Adrenal gland (tissue), 12 donors: ENCODE data around the gene AP2A1. TPM values are rescaled to one million over a fixed set of nuclear protein-coding genes. Genes with fewer than 3 reads are reported as not detected.

ENCODE experiments used
- DNase-seq, 7 donors: peaks; one replicate each; pipeline ENCODE4 v3.0.0-alpha.2; 2019 to 2020
- H3K27ac ChIP-seq, 5 donors: fragments of 200-600 bp; sonication (generic) in 4 of 5; 1 replicate in 3 of 5; 2 replicates in 2 of 5; pipeline versions ENCODE4 v1.5.1 to v1.8.0; 2016 to 2020; ENCODE audit warnings: mild to moderate bottlenecking in 1 of 5
- H3K27me3 ChIP-seq: fragments of 200-600 bp; 2 replicates; pipeline ENCODE4 v1.8.0; 2021
- H3K36me3 ChIP-seq, 2 donors: fragments of 200-600 bp; replicated peaks in 1 of 2; 1 replicate in 1 of 2; 2 replicates in 1 of 2; pipeline versions ENCODE4 v1.5.1 to v1.8.0; 2018 to 2022
- H3K4me1 ChIP-seq, 2 donors: fragments of 200-600 bp; replicated peaks in 1 of 2; 1 replicate in 1 of 2; 2 replicates in 1 of 2; pipeline versions ENCODE4 v1.5.1 to v1.8.0; 2018 to 2021
- H3K4me3 ChIP-seq, 4 donors: fragments of 200-600 bp; sonication (generic) in 3 of 4; one replicate each; pipeline ENCODE4 v1.5.1; 2016 to 2018
- H3K9me3 ChIP-seq, 3 donors: fragments of 200-600 bp; sonication (generic) in 1 of 3; replicated peaks in 1 of 3; 1 replicate in 2 of 3; 2 replicates in 1 of 3; pipeline versions ENCODE4 v1.5.1 to v1.8.0; 2016 to 2021
- POLR2A ChIP-seq, 2 donors: fragments of 450-650 bp; IDR thresholded peaks; one replicate each; pipeline ENCODE4 v1.6.1; 2017; ENCODE audit warnings: antibody characterized with exemption in 2 of 2, mild to moderate bottlenecking in 2 of 2, moderate library complexity in 1 of 2
- WGBS, 4 donors: extraction: QIAGEN DNeasy Blood & Tissue Kit in 2 of 4; methylation state at CpG; one replicate each; pipeline versions ENCODE4 v1.1.5 to v1.1.7; 2013 to 2017; 5-methylcytosine and 5-hydroxymethylcytosine counted together
- intact Hi-C, 2 donors: fragments of 100-400 bp; cut with DNase I; formaldehyde crosslinking; loops; one replicate each; pipeline versions ENCODE4 v1.14.1 to v1.15.0; 2022 to 2023
- polyA plus RNA-seq, 3 donors: library from polyadenylated mRNA; stranded (reverse); fragments of 200-250 nt in 2 of 3; fragments of 350-450 nt in 1 of 3; fragmentation: Illumina TruSeq in 1 of 3; extraction: RNeasy Lipid Tissue Mini Kit (QIAGEN cat#74804) in 1 of 3; gene quantifications; one replicate each; pipeline ENCODE4 v1.2.3, GENCODE V29; 2013 to 2014
- total RNA-seq, 9 donors: library from RNA; depleted of rRNA in 4 of 9; stranded (reverse); fragments of >200 nt in 4 of 9; fragments of 120-200 nt in 1 of 9; fragmentation: NEBNext Ultra II Directional in 1 of 9; extraction: Animal tissue kit (Norgen Biotek cat#: 25700) in 1 of 9; gene quantifications; one replicate each; pipeline versions ENCODE4 v1.1.0 to v1.2.4, GENCODE V29; 2013 to 2023
- TF ChIP-seq, protein P1 (sequence below), 6 experiments: fragments of 450-650 bp in 4 of 6; fragments of 200-600 bp in 2 of 6; sonication (generic) in 1 of 6; IDR thresholded peaks; 1 replicate in 5 of 6; 2 replicates in 1 of 6; pipeline versions ENCODE4 v1.5.1 to v1.8.0; 2016 to 2021; ENCODE audit warnings: antibody characterized with exemption in 6 of 6, mild to moderate bottlenecking in 2 of 6, moderate library complexity in 1 of 6
- donor health status: healthy with polysubstance abuse.
- donor health status: Bipolar disorder and iron deficiency.
- donor health status: DM: yes; HTN: yes; CAD: no.
- donor health status: DM: no; HTN: no; CAD: no.
- donor health status: DM: no; HTN: no; CAD: no.
- donor health status: DM: yes; HTN: yes; CAD: no.

The AP2A1 gene
- total and polyA plus RNA-seq, 12 donors = 59.8 to 455 (median 239) TPM

DNA sequence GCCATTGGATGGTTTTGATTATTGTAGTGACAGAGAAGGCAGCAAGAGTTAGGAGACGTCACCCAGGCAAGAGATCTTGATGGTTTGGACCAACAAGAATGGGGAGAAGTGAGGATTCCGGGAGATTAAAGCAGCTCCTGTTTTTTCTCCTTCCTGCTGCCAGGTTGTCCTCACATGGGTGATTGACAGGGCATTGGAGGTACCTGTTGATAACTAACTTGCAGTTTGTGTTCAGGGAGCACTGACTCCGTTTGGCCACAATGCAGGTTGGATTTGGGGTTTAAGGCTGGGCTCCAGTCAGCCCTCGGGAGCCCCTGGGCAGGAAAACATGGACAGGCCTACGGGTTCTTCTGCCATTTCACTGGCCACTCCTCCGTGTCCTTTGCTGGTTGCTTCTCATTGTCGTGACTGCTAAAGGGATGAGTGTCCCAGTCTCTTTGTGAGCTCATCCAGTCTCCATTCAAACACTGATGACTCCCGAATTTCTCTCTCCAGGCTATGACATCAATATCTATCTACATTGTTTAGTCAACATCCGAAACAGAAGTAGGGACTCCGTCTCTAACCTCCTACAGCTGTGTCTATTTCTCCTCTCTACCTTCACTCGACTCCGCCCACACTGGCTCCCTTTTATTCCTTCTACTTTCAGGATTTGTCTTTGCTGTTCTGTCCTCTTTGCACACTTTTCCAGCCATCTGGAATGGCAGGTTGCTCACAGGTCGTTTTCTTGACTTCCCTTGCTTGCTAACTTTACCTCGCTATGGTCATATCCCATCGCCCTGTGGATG, 82.8 kb downstream of the AP2A1 start:
- Histone ChIP-seq H3K4me1 (peaks cover 11 to 26% of the 10 kb centered on the region in 2 donors), H3K27ac (peak overlapping the region; percentile 37 to 99 (median 98)), H3K4me3 (peak overlapping the region in 1 of 4 donors; percentile 84), H3K9me3 (no peaks in the 10 kb centered on the region), H3K27me3 (no peaks in the 10 kb centered on the region), H3K36me3 (peaks cover 0 to 4% of the 10 kb centered on the region in 2 donors)
- 89 to 92% (median 90%) methylated on average over 15 of the region's 15 CpGs for WGBS, 4 donors
- intact Hi-C loops = no loop called here
- no peak for TF ChIP-seq POLR2A (IDR thresholded peaks at IDR 0.05)
- TF ChIP-seq, protein P1, sequence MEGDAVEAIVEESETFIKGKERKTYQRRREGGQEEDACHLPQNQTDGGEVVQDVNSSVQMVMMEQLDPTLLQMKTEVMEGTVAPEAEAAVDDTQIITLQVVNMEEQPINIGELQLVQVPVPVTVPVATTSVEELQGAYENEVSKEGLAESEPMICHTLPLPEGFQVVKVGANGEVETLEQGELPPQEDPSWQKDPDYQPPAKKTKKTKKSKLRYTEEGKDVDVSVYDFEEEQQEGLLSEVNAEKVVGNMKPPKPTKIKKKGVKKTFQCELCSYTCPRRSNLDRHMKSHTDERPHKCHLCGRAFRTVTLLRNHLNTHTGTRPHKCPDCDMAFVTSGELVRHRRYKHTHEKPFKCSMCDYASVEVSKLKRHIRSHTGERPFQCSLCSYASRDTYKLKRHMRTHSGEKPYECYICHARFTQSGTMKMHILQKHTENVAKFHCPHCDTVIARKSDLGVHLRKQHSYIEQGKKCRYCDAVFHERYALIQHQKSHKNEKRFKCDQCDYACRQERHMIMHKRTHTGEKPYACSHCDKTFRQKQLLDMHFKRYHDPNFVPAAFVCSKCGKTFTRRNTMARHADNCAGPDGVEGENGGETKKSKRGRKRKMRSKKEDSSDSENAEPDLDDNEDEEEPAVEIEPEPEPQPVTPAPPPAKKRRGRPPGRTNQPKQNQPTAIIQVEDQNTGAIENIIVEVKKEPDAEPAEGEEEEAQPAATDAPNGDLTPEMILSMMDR (IDR thresholded peaks at IDR 0.05) = no peak
- DNase-seq = peak in 1 of 7 donors; percentile 23

DNA sequence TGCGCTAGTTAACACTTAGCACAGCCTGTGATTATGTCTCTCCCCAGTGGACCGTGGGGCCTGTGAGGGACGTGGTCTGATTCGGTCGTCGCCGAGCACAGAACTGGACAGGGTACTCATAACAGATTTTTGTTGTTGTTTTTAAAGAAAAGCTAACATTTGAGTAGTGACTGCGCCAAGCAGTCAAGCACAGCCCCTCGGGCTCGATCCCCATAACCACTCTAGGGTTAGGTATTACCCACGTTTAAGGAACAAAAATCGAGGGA, 83.4 kb downstream of the AP2A1 start:
- no peak for DNase-seq
- no peaks in the 10 kb centered on the region for H3K27me3 ChIP-seq
- intact Hi-C loops = no loop called here
- peaks cover 11 to 26% of the 10 kb centered on the region in 2 donors for H3K4me1 ChIP-seq
- 57 to 64% (median 59%) methylated on average over 12 of the region's 12 CpGs for WGBS, 4 donors
- peak overlapping the region; percentile 37 to 99 (median 98) for H3K27ac ChIP-seq
- H3K4me3 ChIP-seq = peak overlapping the region in 2 of 4 donors; percentile 84 to 90
- no peak for TF ChIP-seq POLR2A (IDR thresholded peaks at IDR 0.05)
- TF ChIP-seq, protein P1 (IDR thresholded peaks at IDR 0.05) = no peak
- H3K36me3 ChIP-seq = peaks cover 0 to 9% of the 10 kb centered on the region in 2 donors
- H3K9me3 ChIP-seq = no peaks in the 10 kb centered on the region

DNA sequence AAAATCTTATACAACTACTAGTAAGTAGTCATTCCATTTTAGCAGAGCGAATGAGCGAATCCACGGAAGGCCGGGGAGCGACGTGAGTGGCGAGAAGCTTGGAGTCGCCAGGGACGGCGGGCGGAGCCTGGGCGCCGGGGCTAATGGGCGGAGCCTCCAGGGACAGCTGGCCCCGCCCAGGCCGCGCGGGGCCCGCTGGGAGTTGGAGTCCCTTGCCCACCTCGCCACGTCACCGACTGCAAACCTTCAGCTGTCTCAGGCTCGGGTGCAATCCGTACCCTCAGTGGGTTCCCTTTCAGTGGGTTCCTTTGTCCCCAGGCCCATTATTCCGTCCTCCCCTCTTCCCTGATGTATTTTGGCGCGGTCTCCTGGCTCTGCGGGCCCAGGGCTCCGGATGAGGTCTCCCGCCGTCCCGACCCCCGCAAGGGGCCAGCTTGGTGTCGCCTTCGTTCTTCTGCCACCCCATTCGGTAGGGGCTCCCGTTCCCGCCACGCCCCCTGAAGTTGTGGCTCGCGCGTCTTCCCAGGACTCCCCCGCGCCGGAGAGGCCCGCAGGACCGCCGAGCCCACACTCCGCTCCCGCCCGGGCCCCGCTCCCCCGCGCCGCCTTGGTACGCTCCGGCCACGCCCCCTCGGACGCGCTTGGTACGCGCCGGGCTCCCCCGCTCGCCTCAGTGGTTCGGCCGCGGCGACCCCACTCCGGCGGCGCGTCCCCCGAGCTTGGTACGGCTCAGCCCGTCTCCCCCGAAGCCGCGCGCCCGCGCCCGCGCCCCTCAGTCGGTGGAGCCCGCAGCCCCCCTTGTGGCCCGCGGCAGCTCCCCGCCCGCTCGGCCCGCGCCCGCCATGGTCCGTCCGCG, 83.9 kb downstream of the AP2A1 start, which contains the start of gene PTOV1:
PTOV1 (plus strand) TSS at position 673 of the 856 bp plus-strand sequence.
- DNase-seq = peak; percentile 90 to 96 (median 95)
- Histone ChIP-seq H3K9me3 (no peaks in the 10 kb centered on the region), H3K4me3 (peak within 1 kb of the TSS; percentile 12 to 90 (median 64)), H3K27me3 (no peaks in the 10 kb centered on the region), H3K4me1 (peaks cover 11 to 26% of the 10 kb centered on the region in 2 donors), H3K27ac (peak within 1 kb of the TSS; percentile 95 to 99 (median 98)), H3K36me3 (peaks cover 0 to 11% of the 10 kb centered on the region in 2 donors)
- 0 to 6% (median 1%) methylated on average over 7 to 98 of the region's 98 CpGs for WGBS, 4 donors
- TF ChIP-seq POLR2A (IDR thresholded peaks at IDR 0.05) = peak; percentile 53 to 64
- TF ChIP-seq, protein P1 (IDR thresholded peaks at IDR 0.05) = peak in 1 of 6 experiments; percentile 10
- intact Hi-C loops = no loop called here
